Measurements from ENCODE around the gene SPCS3. TPM values are rescaled to one million over a fixed set of nuclear protein-coding genes. Genes with fewer than 3 reads are reported as not detected.

Gene SPCS3
- total RNA-seq, 1 donor from 2014 or later: 225 TPM

GRCh38 chr4:176333076-176333475, 13.3 kb downstream of the SPCS3 start:
- FAIRE-seq: no peak
- H3K9me3 Mint-ChIP-seq (ENCODE audit: unreplicated experiment): no peaks in the 10 kb centered on the region
- H3K4me3 Mint-ChIP-seq (ENCODE audit: unreplicated experiment): no peak overlapping the region
- H3K36me3 Mint-ChIP-seq (ENCODE audit: low read depth, unreplicated experiment): no peaks in the 10 kb centered on the region
- peaks cover 6% of the 10 kb centered on the region for H3K4me1 ChIP-seq (ENCODE audit: insufficient read depth, low read length)
- no peak for TF ChIP-seq EZH2 (IDR thresholded peaks at IDR 0.05; ENCODE audit: insufficient read depth, low read length)
- TF ChIP-seq, protein P1, sequence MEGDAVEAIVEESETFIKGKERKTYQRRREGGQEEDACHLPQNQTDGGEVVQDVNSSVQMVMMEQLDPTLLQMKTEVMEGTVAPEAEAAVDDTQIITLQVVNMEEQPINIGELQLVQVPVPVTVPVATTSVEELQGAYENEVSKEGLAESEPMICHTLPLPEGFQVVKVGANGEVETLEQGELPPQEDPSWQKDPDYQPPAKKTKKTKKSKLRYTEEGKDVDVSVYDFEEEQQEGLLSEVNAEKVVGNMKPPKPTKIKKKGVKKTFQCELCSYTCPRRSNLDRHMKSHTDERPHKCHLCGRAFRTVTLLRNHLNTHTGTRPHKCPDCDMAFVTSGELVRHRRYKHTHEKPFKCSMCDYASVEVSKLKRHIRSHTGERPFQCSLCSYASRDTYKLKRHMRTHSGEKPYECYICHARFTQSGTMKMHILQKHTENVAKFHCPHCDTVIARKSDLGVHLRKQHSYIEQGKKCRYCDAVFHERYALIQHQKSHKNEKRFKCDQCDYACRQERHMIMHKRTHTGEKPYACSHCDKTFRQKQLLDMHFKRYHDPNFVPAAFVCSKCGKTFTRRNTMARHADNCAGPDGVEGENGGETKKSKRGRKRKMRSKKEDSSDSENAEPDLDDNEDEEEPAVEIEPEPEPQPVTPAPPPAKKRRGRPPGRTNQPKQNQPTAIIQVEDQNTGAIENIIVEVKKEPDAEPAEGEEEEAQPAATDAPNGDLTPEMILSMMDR (IDR thresholded peaks at IDR 0.05; ENCODE audit: insufficient read depth, low read depth, low read length): no peak
- H3K9ac ChIP-seq (ENCODE audit: low read length): no peak overlapping the region
- no peaks in the 10 kb centered on the region for H3K27me3 ChIP-seq (ENCODE audit: insufficient read depth, low read length)
- peaks cover 25% of the 10 kb centered on the region for H3K36me3 ChIP-seq (ENCODE audit: insufficient read depth, low read length)
- H3K4me1 Mint-ChIP-seq (ENCODE audit: low read depth, unreplicated experiment): peaks cover 19% of the 10 kb centered on the region
- H3K27ac Mint-ChIP-seq (ENCODE audit: unreplicated experiment): peak overlapping the region; percentile 20
- no peak overlapping the region for H3K4me3 ChIP-seq (ENCODE audit: insufficient read depth, low read depth, low read length)
- H3K79me2 ChIP-seq (ENCODE audit: insufficient read depth, low read length): peaks cover 60% of the 10 kb centered on the region
- H3K27ac ChIP-seq (ENCODE audit: low read depth, low read length): no peak overlapping the region
- H4K20me1 ChIP-seq (ENCODE audit: insufficient read depth, low read length): peaks cover 18% of the 10 kb centered on the region
- no peaks in the 10 kb centered on the region for H3K27me3 Mint-ChIP-seq (ENCODE audit: low read depth, unreplicated experiment)
- H3K4me2 ChIP-seq (ENCODE audit: low read length): no peak overlapping the region
- peak; percentile 63 for DNase-seq (ENCODE audit: low read depth)
- no peaks in the 10 kb centered on the region for H3K9me3 ChIP-seq (ENCODE audit: insufficient read depth, low read depth, low read length)
- H2AFZ ChIP-seq (ENCODE audit: low read depth, low read length): no peak overlapping the region

GRCh38 chr4:176334066-176334465, 14.3 kb downstream of the SPCS3 start:
- H3K4me3 Mint-ChIP-seq (ENCODE audit: unreplicated experiment): no peak overlapping the region
- no peak for DNase-seq (ENCODE audit: low read depth)
- H3K27ac Mint-ChIP-seq (ENCODE audit: unreplicated experiment): no peak overlapping the region

GRCh38 chr4:176335421-176335820, 15.7 kb downstream of the SPCS3 start:
- no peaks in the 10 kb centered on the region for H3K27me3 Mint-ChIP-seq (ENCODE audit: low read depth, unreplicated experiment)
- Histone ChIP-seq H3K9ac (ENCODE audit: low read length) (no peak overlapping the region), H3K36me3 (ENCODE audit: insufficient read depth, low read length) (peaks cover 14% of the 10 kb centered on the region), H3K79me2 (ENCODE audit: insufficient read depth, low read length) (peaks cover 37% of the 10 kb centered on the region), H3K27ac (ENCODE audit: low read depth, low read length) (no peak overlapping the region), H3K27me3 (ENCODE audit: insufficient read depth, low read length) (no peaks in the 10 kb centered on the region), H3K4me2 (ENCODE audit: low read length) (no peak overlapping the region), H2AFZ (ENCODE audit: low read depth, low read length) (no peak overlapping the region), H3K9me3 (ENCODE audit: insufficient read depth, low read depth, low read length) (no peaks in the 10 kb centered on the region), H3K4me3 (ENCODE audit: insufficient read depth, low read depth, low read length) (no peak overlapping the region), H4K20me1 (ENCODE audit: insufficient read depth, low read length) (peaks cover 15% of the 10 kb centered on the region), H3K4me1 (ENCODE audit: insufficient read depth, low read length) (peaks cover 11% of the 10 kb centered on the region)
- H3K9me3 Mint-ChIP-seq (ENCODE audit: unreplicated experiment): no peaks in the 10 kb centered on the region
- H3K27ac Mint-ChIP-seq (ENCODE audit: unreplicated experiment): no peak overlapping the region
- peaks cover 28% of the 10 kb centered on the region for H3K4me1 Mint-ChIP-seq (ENCODE audit: low read depth, unreplicated experiment)
- no peak overlapping the region for H3K4me3 Mint-ChIP-seq (ENCODE audit: unreplicated experiment)
- no peak for TF ChIP-seq EZH2 (IDR thresholded peaks at IDR 0.05; ENCODE audit: insufficient read depth, low read length)
- TF ChIP-seq, protein P1 (IDR thresholded peaks at IDR 0.05; ENCODE audit: insufficient read depth, low read depth, low read length): no peak
- H3K36me3 Mint-ChIP-seq (ENCODE audit: low read depth, unreplicated experiment): no peaks in the 10 kb centered on the region
- FAIRE-seq (peak; percentile 41), DNase-seq (ENCODE audit: low read depth) (peak; percentile 52)

More at GRCh38 chr4:176334066-176334465, 14.3 kb downstream of the SPCS3 start:
- Histone ChIP-seq H3K9ac (ENCODE audit: low read length) (no peak overlapping the region), H3K36me3 (ENCODE audit: insufficient read depth, low read length) (peaks cover 25% of the 10 kb centered on the region), H3K27me3 (ENCODE audit: insufficient read depth, low read length) (no peaks in the 10 kb centered on the region), H3K9me3 (ENCODE audit: insufficient read depth, low read depth, low read length) (no peaks in the 10 kb centered on the region), H3K4me1 (ENCODE audit: insufficient read depth, low read length) (peaks cover 6% of the 10 kb centered on the region), H3K27ac (ENCODE audit: low read depth, low read length) (no peak overlapping the region), H2AFZ (ENCODE audit: low read depth, low read length) (no peak overlapping the region), H3K79me2 (ENCODE audit: insufficient read depth, low read length) (peaks cover 50% of the 10 kb centered on the region), H3K4me2 (ENCODE audit: low read length) (no peak overlapping the region), H4K20me1 (ENCODE audit: insufficient read depth, low read length) (peaks cover 18% of the 10 kb centered on the region), H3K4me3 (ENCODE audit: insufficient read depth, low read depth, low read length) (no peak overlapping the region)
- H3K27me3 Mint-ChIP-seq (ENCODE audit: low read depth, unreplicated experiment): no peaks in the 10 kb centered on the region
- H3K9me3 Mint-ChIP-seq (ENCODE audit: unreplicated experiment): no peaks in the 10 kb centered on the region
- H3K36me3 Mint-ChIP-seq (ENCODE audit: low read depth, unreplicated experiment): no peaks in the 10 kb centered on the region
- TF ChIP-seq, protein P1 (IDR thresholded peaks at IDR 0.05; ENCODE audit: insufficient read depth, low read depth, low read length): no peak
- TF ChIP-seq EZH2 (IDR thresholded peaks at IDR 0.05; ENCODE audit: insufficient read depth, low read length): no peak
- H3K4me1 Mint-ChIP-seq (ENCODE audit: low read depth, unreplicated experiment): peaks cover 21% of the 10 kb centered on the region
- FAIRE-seq: no peak
